ENCODE data around the gene ERF.

Gene ERF

GRCh38 chr19:42201489-42202289 is 53.2 kb downstream of the ERF start:
- Histone ChIP-seq H4K20me1 (ENCODE audit: insufficient read depth, low read length) (no peaks in the 10 kb centered on the region), H3F3A (ENCODE audit: insufficient read depth, low read length) (no peaks in the 10 kb centered on the region), H3K4me1 (ENCODE audit: insufficient read depth, low read length, severe bottlenecking) (peaks cover 24% of the 10 kb centered on the region), H3K9ac (ENCODE audit: low read length) (no peak overlapping the region), H3K27me3 (ENCODE audit: insufficient read depth, low read length) (no peaks in the 10 kb centered on the region), H3K4me3 (ENCODE audit: low read depth, low read length, poor library complexity, severe bottlenecking) (no peak overlapping the region), H3K79me2 (ENCODE audit: insufficient read depth, low read length) (no peaks in the 10 kb centered on the region), H3K36me3 (ENCODE audit: insufficient read depth, low read length) (peaks cover 92% of the 10 kb centered on the region), H3K27ac (ENCODE audit: low read depth, low read length, poor library complexity, severe bottlenecking) (no peak overlapping the region), H2AFZ (ENCODE audit: low read length) (no peak overlapping the region), H3K4me2 (ENCODE audit: low read length) (no peak overlapping the region), H3K9me2 (ENCODE audit: low read depth, low read length) (no peaks in the 10 kb centered on the region), H3K9me3 (ENCODE audit: low read length) (no peaks in the 10 kb centered on the region)
- TF ChIP-seq EZH2 (IDR thresholded peaks at IDR 0.05; ENCODE audit: borderline replicate concordance, low read length): no peak
- no peak for TF ChIP-seq CTCF (IDR thresholded peaks at IDR 0.05; ENCODE audit: low read length)

- H3K4me3 ChIP-seq (ENCODE audit: low read depth, low read length, poor library complexity, severe bottlenecking): no peak overlapping the region
- H2AFZ ChIP-seq (ENCODE audit: low read length): no peak overlapping the region
- H3K79me2 ChIP-seq (ENCODE audit: insufficient read depth, low read length): no peaks in the 10 kb centered on the region
- H3K9me2 ChIP-seq (ENCODE audit: low read depth, low read length): no peaks in the 10 kb centered on the region
- H3F3A ChIP-seq (ENCODE audit: insufficient read depth, low read length): no peaks in the 10 kb centered on the region
- TF ChIP-seq CTCF (IDR thresholded peaks at IDR 0.05; ENCODE audit: low read length) (no peak), EZH2 (IDR thresholded peaks at IDR 0.05; ENCODE audit: borderline replicate concordance, low read length) (no peak)
- H3K4me1 ChIP-seq (ENCODE audit: insufficient read depth, low read length, severe bottlenecking): peaks cover 24% of the 10 kb centered on the region
- H3K4me2 ChIP-seq (ENCODE audit: low read length): no peak overlapping the region
- H3K27me3 ChIP-seq (ENCODE audit: insufficient read depth, low read length): no peaks in the 10 kb centered on the region
- no peak overlapping the region for H3K27ac ChIP-seq (ENCODE audit: low read depth, low read length, poor library complexity, severe bottlenecking)
- no peaks in the 10 kb centered on the region for H3K9me3 ChIP-seq (ENCODE audit: low read length)
- peaks cover 82% of the 10 kb centered on the region for H3K36me3 ChIP-seq (ENCODE audit: insufficient read depth, low read length)
- no peak overlapping the region for H3K9ac ChIP-seq (ENCODE audit: low read length)
- no peaks in the 10 kb centered on the region for H4K20me1 ChIP-seq (ENCODE audit: insufficient read depth, low read length)
Measured at GRCh38 chr19:42200116-42200715, 54.7 kb downstream of the ERF start.

DNA sequence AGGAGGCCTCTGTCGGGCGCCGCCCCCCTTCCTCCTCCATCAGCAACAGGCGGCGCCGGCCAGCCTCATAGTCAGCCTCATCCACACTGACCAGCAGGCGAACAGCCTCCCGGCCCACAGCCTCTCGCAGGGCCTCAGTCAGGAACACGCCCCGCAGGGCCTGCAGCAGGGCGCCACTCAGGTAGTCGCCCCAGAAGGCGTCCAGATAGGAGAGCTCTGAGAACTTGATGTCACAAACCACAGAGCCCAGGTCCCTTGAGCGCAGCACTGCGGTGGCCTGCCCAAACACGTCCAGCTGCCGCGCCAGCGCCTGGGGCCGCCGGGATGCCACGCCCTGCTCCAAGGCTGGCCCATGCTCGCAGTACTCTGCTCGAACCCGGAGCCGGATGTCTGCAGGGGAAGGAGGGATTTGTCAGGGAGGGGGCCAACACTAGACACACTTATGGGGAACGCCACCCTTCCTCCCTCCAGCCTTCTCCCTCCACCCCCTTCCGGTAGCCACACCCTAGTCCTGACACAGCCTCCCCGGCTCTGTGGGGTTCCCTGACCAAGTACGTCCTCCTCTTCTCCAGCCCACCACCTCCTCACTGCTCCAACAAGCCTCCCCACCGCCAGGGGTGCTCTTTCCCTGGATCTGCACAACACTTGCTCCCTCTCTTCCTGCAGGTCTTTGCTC is 55.4 kb downstream of the ERF start:
- Histone ChIP-seq H3K9me3 (ENCODE audit: low read length) (no peaks in the 10 kb centered on the region), H3K4me1 (ENCODE audit: insufficient read depth, low read length, severe bottlenecking) (peaks cover 24% of the 10 kb centered on the region), H3K9me2 (ENCODE audit: low read depth, low read length) (no peaks in the 10 kb centered on the region), H3K9ac (ENCODE audit: low read length) (no peak overlapping the region), H2AFZ (ENCODE audit: low read length) (no peak overlapping the region), H3K27ac (ENCODE audit: low read depth, low read length, poor library complexity, severe bottlenecking) (peak overlapping the region; percentile 38), H3K4me3 (ENCODE audit: low read depth, low read length, poor library complexity, severe bottlenecking) (no peak overlapping the region), H3K79me2 (ENCODE audit: insufficient read depth, low read length) (no peaks in the 10 kb centered on the region), H3K27me3 (ENCODE audit: insufficient read depth, low read length) (no peaks in the 10 kb centered on the region), H3K36me3 (ENCODE audit: insufficient read depth, low read length) (peaks cover 76% of the 10 kb centered on the region), H3F3A (ENCODE audit: insufficient read depth, low read length) (no peaks in the 10 kb centered on the region), H4K20me1 (ENCODE audit: insufficient read depth, low read length) (no peaks in the 10 kb centered on the region), H3K4me2 (ENCODE audit: low read length) (peak overlapping the region; percentile 8; the same call in 1 of the 2 replicates)
- TF ChIP-seq CTCF (IDR thresholded peaks at IDR 0.05; ENCODE audit: low read length) (peak; percentile 45; the same call in 1 of the 2 replicates), EZH2 (IDR thresholded peaks at IDR 0.05; ENCODE audit: borderline replicate concordance, low read length) (no peak)
